ENCODE measurements around the gene WWOX.

- TF ChIP-seq CTCF (IDR thresholded peaks at IDR 0.05; ENCODE audit: borderline replicate concordance, extremely low read depth, low read length, poor library complexity, severe bottlenecking) (no peak), EZH2 (IDR thresholded peaks at IDR 0.05; ENCODE audit: borderline replicate concordance, low read depth, low read length, severe bottlenecking) (no peak)
Observed at GRCh38 chr16:78184238-78185183, 85.1 kb downstream of the WWOX start.
